Neutrophil (primary cell): ENCODE measurements around the gene COL4A1.

Experiments
- H3K27ac ChIP-seq: fragments of 200-600 bp; sonication (generic); 2 replicates; pipeline ENCODE4 v1.5.1; 2016; ENCODE audit warnings: mild to moderate bottlenecking, moderate library complexity
- H3K27me3 ChIP-seq: fragments of 200-600 bp; sonication (generic); 2 replicates; pipeline ENCODE4 v1.6.0; 2016; ENCODE audit warnings: mild to moderate bottlenecking
- H3K36me3 ChIP-seq: fragments of 200-600 bp; sonication (generic); 2 replicates; pipeline ENCODE4 v1.5.1; 2017
- H3K4me1 ChIP-seq, 2 experiments: fragments of 200-600 bp in 1 of 2; sonication (generic) in 1 of 2; 1 replicate in 1 of 2; 2 replicates in 1 of 2; pipeline versions ENCODE4 v1.5.1 to v1.6.1; 2013 to 2016; ENCODE audit warnings: low read depth in 1 of 2, low read length in 1 of 2, mild to moderate bottlenecking in 1 of 2, moderate library complexity in 1 of 2; ENCODE audit not compliant: control insufficient read depth in 1 of 2, insufficient read depth in 1 of 2
- H3K4me3 ChIP-seq, 2 experiments: fragments of 200-600 bp in 1 of 2; sonication (generic) in 1 of 2; 1 replicate in 1 of 2; 2 replicates in 1 of 2; pipeline ENCODE4 v1.5.1; 2013 to 2016; ENCODE audit warnings: low read depth in 1 of 2, low read length in 1 of 2, mild to moderate bottlenecking in 1 of 2, moderate library complexity in 1 of 2
- H3K9me3 ChIP-seq: fragments of 200-600 bp; sonication (generic); 2 replicates; pipeline ENCODE4 v1.5.1; 2016
- CTCF ChIP-seq: fragments of 200-600 bp; sonication (generic); IDR thresholded peaks from 2 replicates; pipeline ENCODE4 v1.5.1; 2016; ENCODE audit warnings: antibody characterized with exemption

Gene COL4A1

GRCh38 chr13:110248449-110249143 is 58.4 kb downstream of the COL4A1 start:
- Histone ChIP-seq H3K4me1 (no peaks in the 10 kb centered on the region), H3K36me3 (no peaks in the 10 kb centered on the region), H3K9me3 (no peaks in the 10 kb centered on the region), H3K27me3 (peaks cover 40% of the 10 kb centered on the region), H3K27ac (no peak overlapping the region), H3K4me3 (no peak overlapping the region)
- TF ChIP-seq CTCF, result no peak

- H3K4me3 ChIP-seq, result no peak overlapping the region
- no peaks in the 10 kb centered on the region for H3K4me1 ChIP-seq
- no peak for TF ChIP-seq CTCF
- no peak overlapping the region for H3K27ac ChIP-seq
- no peaks in the 10 kb centered on the region for H3K9me3 ChIP-seq
- no peaks in the 10 kb centered on the region for H3K36me3 ChIP-seq
- peaks cover 61% of the 10 kb centered on the region for H3K27me3 ChIP-seq
Measured at GRCh38 chr13:110246530-110246929, 60.4 kb downstream of the COL4A1 start.

GRCh38 chr13:110245416-110245899 is 61.5 kb downstream of the COL4A1 start:
- Histone ChIP-seq H3K9me3 (no peaks in the 10 kb centered on the region), H3K27ac (no peak overlapping the region)
- TF ChIP-seq CTCF, result no peak

GRCh38 chr13:110244976-110245375 is 62.0 kb downstream of the COL4A1 start:
- no peaks in the 10 kb centered on the region for H3K36me3 ChIP-seq
- peaks cover 68% of the 10 kb centered on the region for H3K27me3 ChIP-seq
- H3K4me1 ChIP-seq, result no peaks in the 10 kb centered on the region
- no peak overlapping the region for H3K27ac ChIP-seq
- no peak overlapping the region for H3K4me3 ChIP-seq
- H3K9me3 ChIP-seq, result no peaks in the 10 kb centered on the region
- TF ChIP-seq CTCF, result no peak

More at GRCh38 chr13:110245416-110245899, 61.5 kb downstream of the COL4A1 start:
- Histone ChIP-seq H3K4me3 (no peak overlapping the region), H3K27me3 (peaks cover 64% of the 10 kb centered on the region), H3K4me1 (no peaks in the 10 kb centered on the region), H3K36me3 (no peaks in the 10 kb centered on the region)

GRCh38 chr13:110244071-110244830 is 62.7 kb downstream of the COL4A1 start:
- H3K4me1 ChIP-seq, result no peaks in the 10 kb centered on the region
- TF ChIP-seq CTCF, result no peak
- no peaks in the 10 kb centered on the region for H3K9me3 ChIP-seq
- no peak overlapping the region for H3K4me3 ChIP-seq
- no peak overlapping the region for H3K27ac ChIP-seq
- H3K36me3 ChIP-seq, result no peaks in the 10 kb centered on the region
- H3K27me3 ChIP-seq, result peaks cover 74% of the 10 kb centered on the region
